ENCODE data around the gene FIP1L1. TPM values are rescaled to one million over a fixed set of nuclear protein-coding genes. Genes with fewer than 3 reads are reported as not detected.
"Not testable (repeated sequence)": the region's sequence is repeated elsewhere in the genome, so short reads cannot be mapped to it uniquely, and the experiment has no call there.

Gene FIP1L1
- total and polyA plus RNA-seq, 2 of the 4 experiments (the other 2 are of a cell fraction) = 31.1 to 37.5 TPM

DNA sequence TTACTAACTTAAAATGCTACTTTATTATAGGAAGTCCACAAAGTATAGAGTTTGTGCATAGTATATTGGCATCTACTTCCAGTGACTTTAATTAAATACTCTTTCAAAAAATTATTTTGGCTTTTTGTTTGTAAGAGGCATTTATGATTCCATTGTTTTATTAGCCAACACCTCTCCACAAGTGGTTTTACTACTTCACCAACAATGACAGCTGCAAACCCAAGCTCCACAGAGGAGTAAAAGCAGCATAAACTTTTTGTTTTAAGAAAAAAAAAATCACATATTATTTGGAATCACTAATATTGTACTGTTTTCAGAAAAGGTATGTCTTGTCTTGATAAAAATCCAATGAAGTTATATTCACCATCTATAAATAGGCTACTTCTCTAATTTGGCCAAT is 88.5 kb downstream of the FIP1L1 start:
- TF ChIP-seq RCOR1 (IDR thresholded peaks at IDR 0.05; ENCODE audit: insufficient replicate concordance, low read length) (no peak), SMC3 (IDR thresholded peaks at IDR 0.05; ENCODE audit: low read depth, low read length) (no peak), BHLHE40 (IDR thresholded peaks at IDR 0.05; ENCODE audit: low read depth, low read length) (no peak)
- no TSS peak for BruUV-seq (replicated peaks)

DNA sequence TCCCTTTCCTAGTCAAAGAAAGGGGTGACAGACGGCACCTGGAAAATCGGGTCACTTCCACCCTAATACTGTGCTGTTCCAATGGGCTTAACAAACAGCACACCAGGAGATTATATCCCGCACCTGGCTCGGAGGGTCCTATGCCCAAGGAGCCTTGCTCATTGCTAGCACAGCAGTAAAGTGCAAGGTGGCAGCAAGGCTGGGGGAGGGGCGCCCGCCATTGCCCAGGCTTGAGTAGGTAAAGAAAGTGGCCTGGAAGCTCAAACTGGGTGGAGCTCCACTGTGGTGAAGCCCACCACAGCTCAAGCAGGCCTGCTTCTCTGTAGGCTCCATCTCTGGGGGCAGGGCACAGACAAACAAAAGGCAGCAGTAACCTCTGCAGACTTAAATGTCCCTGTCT is 89.1 kb downstream of the FIP1L1 start:
- CTCF ChIA-PET = not testable (repeated sequence)

More for the DNA sequence above, 88.5 kb downstream of the FIP1L1 start:
- Histone ChIP-seq H3K9me1 (ENCODE audit: insufficient read depth, low read length) (no peaks in the 10 kb centered on the region; the same call in 1 of the 2 replicates), H3K4me2 (ENCODE audit: low read depth, low read length) (no peak overlapping the region), H4K20me1 (ENCODE audit: insufficient read depth, low read length) (no peaks in the 10 kb centered on the region), H3K4me1 (ENCODE audit: control insufficient read depth, insufficient read depth, low read length) (0 out of 2 replicates have a peak, but pooled peaks cover 1% of the 10 kb centered on the region), H3K4me3 (ENCODE audit: insufficient read depth, low read depth, low read length) (no peak overlapping the region), H3K23ac (ENCODE audit: low read depth, low read length) (no peak overlapping the region), H3K56ac (ENCODE audit: extremely low read depth, insufficient read depth, low read length) (no peak overlapping the region; the same call in 1 of the 2 replicates), H4K5ac (ENCODE audit: low read depth, low read length) (no peak overlapping the region), H3K9ac (ENCODE audit: low read depth, low read length) (no peak overlapping the region), H4K91ac (ENCODE audit: insufficient read depth, low read depth, low read length) (no peak overlapping the region), H3K4ac (ENCODE audit: low read depth, low read length) (no peak overlapping the region), H3K14ac (replicated peaks; ENCODE audit: low read depth, low read length) (no peak overlapping the region), H2AK5ac (ENCODE audit: low read depth, low read length) (no peak overlapping the region), H2BK15ac (ENCODE audit: low read depth, low read length) (no peak overlapping the region), H4K8ac (ENCODE audit: low read depth in 2 of 2, low read length in 2 of 2) (no peak overlapping the region), H3K9me3 (ENCODE audit: control insufficient read depth, insufficient read depth, low read length) (no peaks in the 10 kb centered on the region), H3K36me3 (ENCODE audit: control insufficient read depth, insufficient read depth, low read length) (no peaks in the 10 kb centered on the region; the same call in 1 of the 2 replicates), H2BK20ac (ENCODE audit: low read depth, low read length) (no peak overlapping the region), H3K18ac (ENCODE audit: low read depth, low read length) (no peak overlapping the region), H2AK9ac (replicated peaks; ENCODE audit: low read depth, low read length, poor library complexity) (no peak overlapping the region), H3K27ac (ENCODE audit: insufficient read depth, low read length) (no peak overlapping the region), H2AFZ (replicated peaks; ENCODE audit: low read length, poor library complexity) (no peak overlapping the region), H2BK120ac (ENCODE audit: low read depth, low read length) (no peak overlapping the region), H3K27me3 (ENCODE audit: control insufficient read depth, insufficient read depth, low read length) (no peaks in the 10 kb centered on the region), H3K79me1 (ENCODE audit: low read depth in 1 of 2, low read length in 2 of 2) (no peaks in the 10 kb centered on the region; a peak in 3 of 4 replicates), H2BK5ac (ENCODE audit: low read depth, low read length, poor library complexity, severe bottlenecking) (no peak overlapping the region)
- ChIA-PET POLR2A (ENCODE audit: unreplicated experiment) (no interaction called here), CTCF (no interaction called here)
- in situ Hi-C loops (cut with MboI; ENCODE audit: low sequenced_read_pairs) = no loop called here
- dilution Hi-C loops (cut with HindIII; ENCODE audit: low sequenced_read_pairs, unreplicated experiment) = no loop called here
- intact Hi-C loops (cut with micrococcal nuclease) = no loop called here
- no peak for DNase-seq
- ATAC-seq (ENCODE audit: low read depth) = no peak

More for the DNA sequence above, 89.1 kb downstream of the FIP1L1 start:
- H2BK15ac ChIP-seq (ENCODE audit: low read depth, low read length); H3K9me3 ChIP-seq (ENCODE audit: control insufficient read depth, insufficient read depth, low read length); H2BK20ac ChIP-seq (ENCODE audit: low read depth, low read length); ATAC-seq (ENCODE audit: low read depth); H3K18ac ChIP-seq (ENCODE audit: low read depth, low read length); POLR2A ChIA-PET (ENCODE audit: unreplicated experiment); H3K4me2 ChIP-seq (ENCODE audit: low read depth, low read length); H2AK5ac ChIP-seq (ENCODE audit: low read depth, low read length); H2AK9ac ChIP-seq (replicated peaks; ENCODE audit: low read depth, low read length, poor library complexity); BruUV-seq (replicated peaks); H3K9ac ChIP-seq (ENCODE audit: low read depth, low read length); H3K27ac ChIP-seq (ENCODE audit: insufficient read depth, low read length); H3K4me3 ChIP-seq (ENCODE audit: insufficient read depth, low read depth, low read length); H2AFZ ChIP-seq (replicated peaks; ENCODE audit: low read length, poor library complexity); H4K91ac ChIP-seq (ENCODE audit: insufficient read depth, low read depth, low read length); DNase-seq; H3K27me3 ChIP-seq (ENCODE audit: control insufficient read depth, insufficient read depth, low read length); H3K36me3 ChIP-seq (ENCODE audit: control insufficient read depth, insufficient read depth, low read length); H3K14ac ChIP-seq (replicated peaks; ENCODE audit: low read depth, low read length); H3K56ac ChIP-seq (ENCODE audit: extremely low read depth, insufficient read depth, low read length); H3K9me1 ChIP-seq (ENCODE audit: insufficient read depth, low read length); in situ Hi-C loops (cut with MboI; ENCODE audit: low sequenced_read_pairs); dilution Hi-C loops (cut with HindIII; ENCODE audit: low sequenced_read_pairs, unreplicated experiment); H3K79me1 ChIP-seq (ENCODE audit: low read depth in 1 of 2, low read length in 2 of 2); H4K20me1 ChIP-seq (ENCODE audit: insufficient read depth, low read length); H2BK120ac ChIP-seq (ENCODE audit: low read depth, low read length); H3K23ac ChIP-seq (ENCODE audit: low read depth, low read length); H4K8ac ChIP-seq (ENCODE audit: low read depth in 2 of 2, low read length in 2 of 2); H3K4ac ChIP-seq (ENCODE audit: low read depth, low read length); H3K4me1 ChIP-seq (ENCODE audit: control insufficient read depth, insufficient read depth, low read length); intact Hi-C loops (cut with micrococcal nuclease); H2BK5ac ChIP-seq (ENCODE audit: low read depth, low read length, poor library complexity, severe bottlenecking); H4K5ac ChIP-seq (ENCODE audit: low read depth, low read length): not testable (repeated sequence)
- 100% methylated on average over 2 of the region's 6 CpGs; no CpG with 5 or more reads in 1 of the 2 experiments for WGBS, 2 experiments (ENCODE audit: extremely low coverage in 2 of 2, insufficient read length in 1 of 2)
